GM18867 (cell line): Measurements from ENCODE around the gene SAMD5.

Source experiments
- ATAC-seq: cut with Tn5 transposase; IDR thresholded peaks from one replicate; pipeline ENCODE4 v1.9.1; 2021; ENCODE audit warnings: mild to moderate bottlenecking, moderate library complexity; ENCODE audit not compliant: unreplicated experiment

SAMD5 gene

GRCh38 chr6:147617366-147617765 lies 108.9 kb downstream of the SAMD5 start:
- no peak for ATAC-seq

DNA sequence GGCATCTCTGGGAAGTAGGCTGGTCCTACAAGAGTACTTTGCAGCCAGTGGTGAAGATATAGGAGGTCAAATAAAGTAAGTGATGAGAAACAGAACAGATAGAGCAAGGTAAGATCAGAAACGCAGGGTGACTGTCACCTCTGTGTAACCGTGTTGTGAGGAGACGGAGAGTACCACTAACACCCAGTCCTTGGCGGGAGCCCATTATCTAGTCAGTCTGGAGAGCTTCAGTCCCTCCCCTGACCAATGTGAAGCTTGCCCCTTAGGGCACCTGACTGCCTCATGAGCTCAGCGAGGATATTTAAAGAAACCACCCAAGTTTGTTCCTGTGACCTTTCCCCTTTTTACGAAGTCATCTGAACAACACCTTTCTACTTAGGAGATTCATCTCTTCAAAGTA lies 110.0 kb downstream of the SAMD5 start:
- ATAC-seq, result no peak

DNA sequence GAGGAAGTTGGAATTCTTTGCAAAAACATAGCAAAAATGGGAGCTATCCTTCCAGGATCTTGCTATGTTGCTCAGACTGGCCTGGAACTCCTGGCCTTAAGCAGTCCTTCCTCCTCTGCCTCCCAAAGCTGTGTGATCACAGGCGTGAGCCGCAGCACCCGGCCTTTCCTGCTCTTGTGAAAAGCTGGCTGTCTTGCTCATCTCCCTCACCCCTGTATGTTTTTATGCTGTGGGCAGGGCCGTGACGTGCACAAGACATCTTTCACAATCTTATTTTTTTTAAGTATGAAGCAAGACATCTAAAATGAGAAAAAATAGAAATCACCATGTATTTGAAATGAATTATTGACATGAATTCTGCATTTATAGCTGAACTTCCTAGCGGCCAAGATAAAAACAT lies 110.4 kb downstream of the SAMD5 start:
- ATAC-seq, result no peak
